ENCODE measurements around the gene GABBR2. TPM values are rescaled to one million over a fixed set of nuclear protein-coding genes. Genes with fewer than 3 reads are reported as not detected.

GABBR2 gene
- total RNA-seq, 4 donors from 2014 or later, result not detected

DNA sequence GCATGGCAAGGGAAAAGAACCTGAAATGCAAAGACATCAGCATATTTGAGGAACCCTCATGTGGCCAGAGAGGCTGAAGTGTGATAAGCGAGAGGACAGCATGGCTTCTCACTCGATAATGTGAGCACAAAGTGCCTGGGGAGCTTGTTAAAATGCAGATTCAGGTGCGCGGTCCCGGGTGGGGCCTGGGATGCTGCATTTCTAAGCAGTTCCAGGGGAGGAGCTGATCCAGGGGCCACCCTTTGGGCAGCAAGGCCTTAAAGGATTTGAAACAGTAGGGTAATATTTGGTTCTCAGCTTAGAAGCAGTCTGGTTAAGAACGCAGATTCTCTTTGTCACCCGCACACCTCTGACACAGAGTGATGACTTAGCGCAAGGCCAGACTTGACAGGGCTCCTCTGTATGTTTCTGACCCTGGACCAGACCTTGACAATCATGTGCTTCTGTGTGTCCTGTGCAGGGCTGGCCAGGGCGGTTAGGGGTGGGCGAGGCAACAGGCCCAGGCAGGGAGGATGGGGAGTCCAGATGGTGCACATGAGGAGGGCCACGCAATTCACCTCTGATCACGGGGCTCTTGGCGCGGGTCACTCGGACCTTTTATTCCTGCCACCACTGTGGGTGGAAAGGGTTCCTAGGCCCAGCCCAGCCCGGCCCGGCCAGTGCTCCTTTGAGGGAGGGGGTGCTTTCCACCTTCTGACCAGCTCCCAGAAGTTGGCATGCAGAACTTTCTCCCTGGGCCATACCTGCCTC lies 390.5 kb downstream of the GABBR2 start:
- DNase-seq (ENCODE audit: low spot score) (no peak), ATAC-seq (ENCODE audit: low FRiP score) (no peak)
- TF ChIP-seq, protein P1, sequence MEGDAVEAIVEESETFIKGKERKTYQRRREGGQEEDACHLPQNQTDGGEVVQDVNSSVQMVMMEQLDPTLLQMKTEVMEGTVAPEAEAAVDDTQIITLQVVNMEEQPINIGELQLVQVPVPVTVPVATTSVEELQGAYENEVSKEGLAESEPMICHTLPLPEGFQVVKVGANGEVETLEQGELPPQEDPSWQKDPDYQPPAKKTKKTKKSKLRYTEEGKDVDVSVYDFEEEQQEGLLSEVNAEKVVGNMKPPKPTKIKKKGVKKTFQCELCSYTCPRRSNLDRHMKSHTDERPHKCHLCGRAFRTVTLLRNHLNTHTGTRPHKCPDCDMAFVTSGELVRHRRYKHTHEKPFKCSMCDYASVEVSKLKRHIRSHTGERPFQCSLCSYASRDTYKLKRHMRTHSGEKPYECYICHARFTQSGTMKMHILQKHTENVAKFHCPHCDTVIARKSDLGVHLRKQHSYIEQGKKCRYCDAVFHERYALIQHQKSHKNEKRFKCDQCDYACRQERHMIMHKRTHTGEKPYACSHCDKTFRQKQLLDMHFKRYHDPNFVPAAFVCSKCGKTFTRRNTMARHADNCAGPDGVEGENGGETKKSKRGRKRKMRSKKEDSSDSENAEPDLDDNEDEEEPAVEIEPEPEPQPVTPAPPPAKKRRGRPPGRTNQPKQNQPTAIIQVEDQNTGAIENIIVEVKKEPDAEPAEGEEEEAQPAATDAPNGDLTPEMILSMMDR (IDR thresholded peaks at IDR 0.05), result no peak

DNA sequence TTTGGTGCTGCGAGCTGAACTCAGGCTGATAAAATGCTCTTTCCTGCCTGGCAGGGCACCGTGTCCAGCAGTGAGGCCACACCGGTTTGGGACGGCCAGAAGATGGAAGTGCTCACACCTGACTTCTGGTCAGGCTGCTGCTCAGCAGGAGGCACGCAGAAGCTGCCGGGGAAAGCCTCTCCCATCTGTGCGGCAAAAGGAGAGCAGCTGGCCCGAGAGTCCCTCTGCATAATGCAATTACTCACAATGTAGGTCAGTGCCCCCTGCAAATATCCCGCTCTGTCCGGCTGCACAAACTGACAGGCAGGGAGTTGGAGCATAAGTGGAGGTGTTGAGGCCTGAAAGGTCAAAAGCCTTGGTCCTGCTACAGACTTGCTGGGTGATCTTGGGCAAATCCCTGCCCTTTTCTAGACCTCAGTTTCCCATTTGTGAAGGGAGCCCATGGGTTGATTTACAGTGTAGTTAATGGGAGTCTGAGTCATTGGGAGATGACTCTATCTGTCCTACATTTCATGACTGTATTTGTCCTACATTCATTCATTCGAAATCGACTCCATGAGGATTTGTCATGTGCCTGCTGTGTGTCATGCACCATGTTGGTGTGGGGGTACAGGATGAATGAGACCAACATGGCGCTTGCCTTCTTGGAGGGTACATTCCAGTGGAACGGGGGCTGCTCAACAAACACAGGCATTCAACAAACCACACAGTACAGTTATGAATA lies 391.4 kb downstream of the GABBR2 start:
- TF ChIP-seq, protein P1 (IDR thresholded peaks at IDR 0.05), result no peak
- ATAC-seq (ENCODE audit: low FRiP score) (no peak), DNase-seq (ENCODE audit: low spot score) (no peak)

DNA sequence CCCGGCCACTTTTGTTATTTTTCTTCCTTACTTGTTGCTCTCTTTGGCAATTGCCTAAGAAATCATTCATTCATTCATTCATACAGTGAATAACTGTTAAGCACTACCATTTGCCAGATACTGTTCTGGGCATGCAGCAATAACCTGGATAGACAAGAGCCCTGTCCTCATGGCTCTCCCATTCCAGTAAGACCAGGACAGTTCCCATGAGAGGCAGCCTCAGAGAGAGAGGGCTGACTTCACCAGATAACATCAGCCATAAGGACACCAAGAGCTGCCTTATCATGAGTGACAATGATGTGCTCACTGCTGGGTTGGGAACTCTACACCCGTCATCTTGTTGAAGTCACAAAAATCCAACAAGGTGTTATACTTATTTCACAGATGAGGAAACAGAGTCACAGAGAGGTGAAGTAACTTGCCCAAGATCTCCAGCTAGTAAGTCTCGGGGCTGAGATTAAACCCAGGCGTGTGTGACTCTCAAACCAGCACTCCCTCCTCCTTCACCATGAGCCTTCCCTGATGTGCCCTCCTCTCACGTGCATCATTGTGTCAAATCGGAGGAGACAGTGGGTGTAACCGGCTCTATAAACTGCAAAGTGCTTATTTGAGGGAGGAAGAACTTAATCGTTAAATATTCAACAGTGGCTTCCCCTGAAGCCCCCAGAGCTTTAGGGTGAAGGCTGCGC lies 392.1 kb downstream of the GABBR2 start:
- no peak for DNase-seq (ENCODE audit: low spot score)

DNA sequence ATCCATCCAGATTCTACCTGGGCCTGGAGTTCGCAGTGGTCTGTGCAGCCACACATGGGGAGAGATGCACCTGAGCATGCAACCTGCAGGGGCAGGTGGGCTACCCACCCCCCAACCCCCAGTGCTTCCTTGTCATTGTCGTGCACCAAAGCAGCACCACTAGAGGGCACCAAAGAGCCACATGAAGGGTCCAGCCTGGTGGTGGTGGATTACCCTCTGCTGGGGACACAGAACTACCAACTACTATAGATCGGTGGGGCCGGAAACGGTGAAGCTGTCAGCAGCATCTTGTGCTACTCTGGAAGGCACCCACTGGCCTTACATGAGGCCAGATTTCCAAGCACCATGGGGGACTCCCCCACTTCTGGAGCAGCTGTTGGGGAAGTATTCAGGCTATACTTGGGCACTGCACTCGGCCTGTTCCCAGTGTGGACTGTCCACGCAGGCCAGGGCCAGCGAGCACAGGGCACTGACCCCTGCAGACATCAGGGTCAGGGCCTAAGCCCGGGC lies 393.1 kb downstream of the GABBR2 start:
- TF ChIP-seq, protein P1 (IDR thresholded peaks at IDR 0.05), result peak in 2 of 3 donors; percentile 43 to 60
- peak; percentile 43 for ATAC-seq (ENCODE audit: low FRiP score)
- peak; percentile 89 for DNase-seq (ENCODE audit: low spot score)

More for the DNA sequence above, 392.1 kb downstream of the GABBR2 start:
- TF ChIP-seq, protein P1 (IDR thresholded peaks at IDR 0.05), result no peak
- ATAC-seq (ENCODE audit: low FRiP score), result no peak

DNA sequence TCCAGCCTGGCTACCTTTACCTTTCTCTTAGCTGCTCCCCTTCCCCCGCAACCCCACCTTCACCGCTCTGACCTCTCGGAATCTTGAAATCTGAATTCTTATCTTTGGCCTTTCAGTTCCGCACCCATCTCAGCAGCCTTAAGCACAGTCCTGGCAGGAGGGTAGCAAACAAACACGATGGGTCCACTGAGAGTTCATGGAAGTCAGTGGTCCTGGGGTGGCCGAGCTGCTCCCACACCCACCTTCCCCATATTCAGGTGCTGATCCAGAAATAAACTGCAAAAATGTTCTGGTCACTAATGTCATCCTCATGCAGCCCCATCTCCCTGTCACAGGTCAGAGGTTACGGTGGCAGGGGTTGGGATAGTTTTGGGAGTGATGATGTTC lies 393.7 kb downstream of the GABBR2 start:
- no peak for DNase-seq (ENCODE audit: low spot score)
- ATAC-seq (ENCODE audit: low FRiP score), result no peak
- TF ChIP-seq, protein P1 (IDR thresholded peaks at IDR 0.05), result no peak

DNA sequence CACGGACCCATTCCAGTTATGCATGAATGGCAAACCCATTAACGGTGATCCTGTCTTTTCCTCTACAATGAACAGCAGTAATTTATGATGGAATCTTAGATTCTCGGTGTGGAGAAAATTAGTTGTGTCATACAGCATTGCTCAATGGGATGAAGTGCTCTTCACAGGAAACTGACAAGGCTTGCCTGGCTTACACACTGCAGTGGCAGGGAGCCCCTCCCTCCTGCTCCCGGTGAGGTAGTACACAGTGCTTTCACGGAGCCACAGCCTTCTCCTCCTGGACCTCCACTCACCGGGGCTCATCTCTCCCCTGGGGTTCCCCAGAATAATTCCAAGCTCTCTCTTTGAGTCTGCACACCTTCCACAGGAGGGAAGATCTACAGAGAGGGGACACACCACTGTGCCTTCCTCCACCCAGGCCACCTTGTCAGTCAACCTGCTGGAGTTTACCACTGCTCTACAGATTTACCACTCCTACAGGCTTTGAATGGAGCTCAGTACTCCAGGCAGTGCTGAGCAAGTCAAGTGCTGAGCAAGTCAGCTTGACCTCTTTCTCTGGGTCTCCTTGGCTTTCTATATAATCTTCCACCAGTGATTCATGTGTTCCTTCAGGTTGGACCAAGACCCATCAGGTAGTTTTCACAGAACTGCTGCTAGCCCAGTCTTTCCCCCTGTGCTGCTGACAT lies 394.2 kb downstream of the GABBR2 start:
- ATAC-seq (ENCODE audit: low FRiP score) (no peak), DNase-seq (ENCODE audit: low spot score) (no peak)
- TF ChIP-seq, protein P1 (IDR thresholded peaks at IDR 0.05), result no peak

Data from omental fat pad (tissue), 4 donors.